Stimulated activated CD8-positive, alpha-beta memory T cell treated with anti-CD3 and anti-CD28 coated beads, Interleukin-2, amount 100 ng/mL, for 48 hours (primary cell): ENCODE data around the gene ATP7B.
"Not testable (repeated sequence)": the region's sequence is repeated elsewhere in the genome, so short reads cannot be mapped to it uniquely, and the experiment has no call there.

Experiments used
- DNase-seq, 2 donors: peaks; one replicate each; pipeline ENCODE4 v3.0.0-alpha.2; 2020; ENCODE audit warnings: low read depth in 2 of 2

Gene ATP7B

GRCh38 chr13:52010890-52011631, at the start of gene ATP7B:
TSS of gene ATP7B (minus strand) at chr13:52011450. CDS start at chr13:52011337, 113 bp downstream.
- DNase-seq, result peak; percentile 8 to 15

GRCh38 chr13:52053460-52053859, 42.2 kb upstream of the ATP7B start:
- no peak for DNase-seq

- DNase-seq, result no peak
Observed at GRCh38 chr13:52051400-52051799, 40.1 kb upstream of the ATP7B start.

- DNase-seq, result no peak
Observed at GRCh38 chr13:52048516-52048915, 37.3 kb upstream of the ATP7B start.

- DNase-seq, result no peak
Observed at GRCh38 chr13:52047463-52047862, 36.2 kb upstream of the ATP7B start.

GRCh38 chr13:52043675-52044074, 32.4 kb upstream of the ATP7B start:
- no peak for DNase-seq

- no peak for DNase-seq
Observed at GRCh38 chr13:52036037-52036436, 24.8 kb upstream of the ATP7B start.

- no peak for DNase-seq
Observed at GRCh38 chr13:52034616-52035226, 23.5 kb upstream of the ATP7B start.

- DNase-seq, result no peak
Observed at GRCh38 chr13:52033039-52033438, 21.8 kb upstream of the ATP7B start.

- not testable (repeated sequence) for DNase-seq
Observed at GRCh38 chr13:52030401-52030800, 19.2 kb upstream of the ATP7B start.

GRCh38 chr13:52029569-52029968, 18.3 kb upstream of the ATP7B start:
- DNase-seq, result no peak

GRCh38 chr13:52027832-52028231, 16.6 kb upstream of the ATP7B start:
- DNase-seq, result no peak

GRCh38 chr13:52026246-52026626, 15.0 kb upstream of the ATP7B start:
- DNase-seq, result no peak

- DNase-seq, result no peak
Observed at GRCh38 chr13:52025475-52026245, 14.4 kb upstream of the ATP7B start.

- no peak for DNase-seq
Observed at GRCh38 chr13:52024481-52024880, 13.2 kb upstream of the ATP7B start, which contains the start of gene UTP14C. TSS of gene UTP14C (plus strand) at chr13:52024691. CDS start at chr13:52028805, 4,114 bp downstream.

- DNase-seq, result no peak
Observed at GRCh38 chr13:52022356-52022755, 11.1 kb upstream of the ATP7B start.

- DNase-seq, result no peak
Observed at GRCh38 chr13:52020191-52020590, 8.9 kb upstream of the ATP7B start.

- no peak for DNase-seq
Observed at GRCh38 chr13:52016296-52016695, 5.0 kb upstream of the ATP7B start.

- DNase-seq, result no peak
Observed at GRCh38 chr13:52012512-52012836, 1.2 kb upstream of the ATP7B start.

- peak; percentile 99 for DNase-seq
Observed at GRCh38 chr13:52011632-52012511, 622 bp upstream of the ATP7B start, which contains the start of gene ALG11. TSS of gene ALG11 (plus strand) at chr13:52012398. CDS start at chr13:52012419, 21 bp downstream.

GRCh38 chr13:52009946-52010345, 1.3 kb downstream of the ATP7B start:
- no peak for DNase-seq
